HG03457 (cell line): ENCODE data around the gene SIGLEC8.
"Not testable (repeated sequence)": the region's sequence is repeated elsewhere in the genome, so short reads cannot be mapped to it uniquely, and the experiment has no call there.

Experiments
- ATAC-seq: cut with Tn5 transposase; IDR thresholded peaks from one replicate; pipeline ENCODE4 v1.9.1; 2021; ENCODE audit warnings: moderate number of reproducible peaks; ENCODE audit not compliant: unreplicated experiment

The SIGLEC8 gene

DNA sequence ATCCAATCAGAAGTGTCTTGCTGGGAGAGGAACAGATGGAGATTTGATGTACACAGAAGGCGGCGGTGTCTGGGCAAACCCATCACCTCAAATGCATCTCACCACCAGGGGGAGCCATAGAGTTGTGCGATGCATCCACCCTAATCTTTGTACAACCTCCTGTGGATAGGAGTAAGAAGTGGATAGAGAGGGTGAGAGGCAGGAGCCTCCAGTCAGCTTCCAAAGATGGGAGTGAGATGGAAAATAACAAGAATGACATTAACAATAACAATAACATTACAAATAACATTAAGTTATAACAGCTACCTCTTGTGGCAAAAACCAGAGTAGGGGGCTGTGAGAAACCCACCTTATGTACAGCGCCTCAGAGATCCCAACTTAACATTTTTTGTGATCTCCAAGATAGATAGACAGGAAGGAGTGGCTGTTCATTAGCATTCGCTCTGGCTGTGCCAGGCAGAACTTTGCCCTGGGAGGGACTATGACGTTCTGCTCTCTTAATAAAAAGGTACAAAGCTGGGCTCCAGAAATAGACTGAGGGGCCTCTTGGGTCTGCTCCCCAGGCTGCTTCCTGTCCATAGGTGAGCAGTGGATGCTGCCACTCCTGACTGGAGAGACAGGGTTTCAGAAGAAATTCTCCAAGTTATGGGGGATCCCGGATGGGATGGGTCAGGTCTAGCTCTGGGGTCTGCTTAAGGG lies 14.9 kb upstream of the SIGLEC8 start:
- ATAC-seq = no peak

- ATAC-seq = no peak
Observed at GRCh38 chr19:51472607-51473006, 14.4 kb upstream of the SIGLEC8 start.

GRCh38 chr19:51471527-51471926 lies 13.3 kb upstream of the SIGLEC8 start:
- ATAC-seq = no peak

- ATAC-seq = no peak
Observed at GRCh38 chr19:51470966-51471365, 12.7 kb upstream of the SIGLEC8 start.

DNA sequence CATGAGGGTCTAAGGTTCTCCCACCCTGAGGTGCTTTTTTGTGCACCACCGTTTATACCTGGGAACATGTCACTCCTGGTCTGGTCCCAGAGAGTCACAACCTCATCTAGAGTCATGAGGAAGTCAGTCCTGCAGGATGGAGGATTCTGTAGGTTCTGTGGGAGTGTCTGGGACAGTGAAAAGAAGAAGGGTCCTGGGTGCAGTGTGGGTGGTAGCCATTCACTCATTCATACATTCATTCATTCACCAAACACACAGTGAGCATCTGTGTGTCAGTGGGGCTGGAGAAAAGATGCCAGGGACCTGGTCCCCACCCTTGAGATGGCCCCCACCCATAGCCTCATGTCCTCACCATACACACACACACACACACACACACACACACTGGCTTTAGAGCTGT lies 11.4 kb upstream of the SIGLEC8 start:
- ATAC-seq = no peak

DNA sequence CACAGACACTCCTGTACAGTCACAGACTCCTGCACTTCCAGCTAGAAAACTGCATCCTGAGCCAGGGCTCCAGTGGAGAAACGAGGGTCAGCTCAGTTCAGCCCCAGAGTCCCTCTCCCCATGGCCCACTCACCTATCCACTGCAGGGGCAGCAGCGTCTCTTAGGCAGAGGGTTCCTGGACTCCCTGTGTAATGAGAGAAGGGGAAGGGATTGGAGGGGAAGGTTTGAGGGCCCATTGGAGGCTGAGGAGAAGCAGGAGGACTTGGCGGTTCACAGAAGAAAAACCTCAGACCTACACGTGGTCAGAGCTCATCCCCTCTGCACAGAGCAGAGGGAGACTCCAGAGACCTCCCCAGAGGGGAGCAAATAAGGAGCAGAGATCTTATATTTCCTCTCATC lies 10.9 kb upstream of the SIGLEC8 start:
- no peak for ATAC-seq

DNA sequence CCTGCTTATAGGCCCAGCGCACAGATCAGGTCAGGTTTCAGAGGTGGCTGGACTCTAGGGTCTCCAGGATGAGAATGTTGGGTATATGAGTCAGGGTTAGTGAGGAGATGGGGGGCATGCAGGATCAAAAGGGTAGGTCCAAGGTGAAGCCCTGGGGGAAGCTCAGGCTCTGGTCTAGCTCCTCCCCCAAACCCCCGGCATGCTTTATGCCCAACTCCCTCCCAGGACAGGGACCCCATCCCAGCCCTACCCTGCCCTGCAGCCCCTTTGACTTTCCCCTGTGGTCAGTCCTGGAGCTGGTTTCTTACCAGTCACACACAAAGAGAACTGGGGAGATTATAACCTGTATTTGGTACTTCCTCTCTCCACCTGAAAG lies 10.3 kb upstream of the SIGLEC8 start:
- ATAC-seq = no peak

GRCh38 chr19:51467864-51468544 lies 9.8 kb upstream of the SIGLEC8 start:
- ATAC-seq = no peak

DNA sequence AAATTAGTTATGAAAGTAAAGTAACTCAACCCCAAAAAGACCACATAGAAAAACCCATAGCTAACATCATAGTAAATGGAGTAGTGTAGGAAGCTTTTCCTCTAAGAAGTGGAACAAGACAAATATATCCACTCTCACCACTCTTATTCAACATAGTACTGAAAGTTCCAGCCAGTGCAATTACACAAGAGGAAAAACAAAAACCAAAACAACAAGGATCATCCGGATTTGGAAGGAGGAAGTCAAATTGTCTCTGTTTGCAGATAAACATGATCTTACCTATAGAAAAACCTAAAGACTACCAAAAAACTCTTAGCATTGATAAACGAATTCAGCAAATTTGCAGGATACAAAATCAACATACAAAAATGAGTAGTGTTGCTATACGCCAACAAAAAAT lies 8.5 kb upstream of the SIGLEC8 start:
- ATAC-seq = no peak

GRCh38 chr19:51463976-51464581 lies 5.8 kb upstream of the SIGLEC8 start:
- not testable (repeated sequence) for ATAC-seq

GRCh38 chr19:51462681-51463080 lies 4.4 kb upstream of the SIGLEC8 start:
- no peak for ATAC-seq

- no peak for ATAC-seq
Observed at GRCh38 chr19:51462276-51462675, 4.0 kb upstream of the SIGLEC8 start.

DNA sequence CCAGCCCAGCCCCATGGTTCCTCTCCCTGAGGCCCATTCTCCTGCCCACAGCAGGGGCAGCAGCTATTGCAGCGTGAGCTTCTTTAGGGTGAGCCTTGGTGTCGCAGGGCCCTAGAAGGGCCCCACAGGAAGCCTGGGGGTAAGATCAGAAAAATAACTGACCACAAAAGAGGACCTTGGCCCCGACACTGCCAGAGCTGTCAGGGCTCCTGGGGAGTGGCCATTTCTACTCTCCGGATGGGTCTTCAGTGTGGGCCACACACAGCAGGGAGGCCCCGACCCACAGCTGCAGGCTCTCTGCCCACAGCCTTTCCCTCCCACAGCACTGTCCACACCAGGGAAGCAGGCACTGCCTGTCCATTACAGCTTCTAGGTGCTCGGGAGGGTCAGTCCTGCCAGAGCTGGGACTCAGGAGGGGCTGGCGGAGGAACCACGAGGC lies 3.5 kb upstream of the SIGLEC8 start:
- ATAC-seq = no peak

DNA sequence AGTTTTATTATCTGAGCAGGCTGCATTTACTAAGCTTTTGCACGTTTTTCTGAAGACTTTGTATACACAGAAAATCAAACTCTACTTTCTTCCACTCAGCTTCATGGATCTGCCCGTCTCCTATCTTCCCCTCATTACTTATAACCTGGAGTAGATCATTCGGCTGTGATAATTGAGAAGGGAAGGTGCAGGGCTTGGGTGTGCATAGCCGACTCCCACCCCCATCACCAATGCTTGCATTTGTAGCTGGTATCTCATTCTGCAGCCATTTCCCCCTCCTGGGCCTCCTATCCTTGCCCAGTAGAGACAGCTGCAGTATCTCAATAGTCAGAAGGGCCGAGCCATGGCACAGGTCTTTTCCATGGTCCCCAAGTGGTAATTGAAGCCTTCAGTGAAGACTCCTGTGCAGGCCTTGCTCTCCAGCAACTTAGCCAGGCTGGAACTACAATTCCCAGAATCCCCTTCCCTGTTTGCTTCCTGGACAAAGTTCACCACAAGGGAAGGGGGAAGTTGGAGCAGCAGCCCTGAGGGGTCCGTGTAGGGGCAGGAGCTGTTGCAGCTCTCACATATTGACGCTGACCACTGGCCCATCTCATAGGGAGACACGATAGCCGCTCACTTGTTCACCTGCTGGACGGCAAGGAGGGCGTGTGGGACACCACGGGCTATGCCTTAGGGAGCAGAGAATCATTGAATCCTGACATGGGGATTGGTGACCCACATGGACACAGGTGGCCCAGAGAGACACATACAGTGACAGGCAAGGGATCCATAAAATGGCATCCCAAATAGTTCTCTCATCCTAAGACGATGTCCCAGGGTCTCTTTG lies 2.1 kb upstream of the SIGLEC8 start:
- no peak for ATAC-seq

DNA sequence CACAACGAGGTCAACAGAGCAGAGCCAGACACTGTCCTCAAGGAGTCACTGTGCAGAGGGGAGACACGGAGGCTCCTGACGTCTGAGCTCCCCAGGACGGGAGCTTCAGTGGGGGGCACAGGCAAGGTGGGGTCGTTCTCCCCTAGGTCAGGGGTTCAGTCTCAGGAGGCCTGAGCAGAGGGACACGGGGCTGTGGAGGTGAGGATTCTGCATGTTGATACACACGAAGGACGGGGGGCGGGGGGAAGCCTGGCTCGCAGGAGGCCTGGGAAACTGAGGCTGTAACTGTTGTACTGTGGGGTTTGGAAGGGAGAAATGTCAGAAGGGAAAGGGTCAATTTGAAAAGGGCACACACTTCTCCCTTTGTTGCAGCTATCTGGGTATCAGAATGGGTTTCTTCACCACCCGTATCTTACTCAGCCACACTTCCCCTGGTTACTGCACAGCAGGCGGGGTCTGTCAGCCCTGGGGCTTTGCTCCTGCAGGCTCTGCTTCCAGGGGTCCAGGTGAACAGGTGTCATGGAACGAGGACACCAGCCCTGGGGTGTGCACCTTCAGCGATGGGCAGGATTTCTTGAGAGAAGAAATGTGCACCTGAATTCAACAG lies 748 bp upstream of the SIGLEC8 start:
- no peak for ATAC-seq

GRCh38 chr19:51457351-51458013 lies 772 bp downstream of the SIGLEC8 start:
- ATAC-seq = no peak

GRCh38 chr19:51456541-51457290 lies 1.5 kb downstream of the SIGLEC8 start:
- ATAC-seq = no peak

DNA sequence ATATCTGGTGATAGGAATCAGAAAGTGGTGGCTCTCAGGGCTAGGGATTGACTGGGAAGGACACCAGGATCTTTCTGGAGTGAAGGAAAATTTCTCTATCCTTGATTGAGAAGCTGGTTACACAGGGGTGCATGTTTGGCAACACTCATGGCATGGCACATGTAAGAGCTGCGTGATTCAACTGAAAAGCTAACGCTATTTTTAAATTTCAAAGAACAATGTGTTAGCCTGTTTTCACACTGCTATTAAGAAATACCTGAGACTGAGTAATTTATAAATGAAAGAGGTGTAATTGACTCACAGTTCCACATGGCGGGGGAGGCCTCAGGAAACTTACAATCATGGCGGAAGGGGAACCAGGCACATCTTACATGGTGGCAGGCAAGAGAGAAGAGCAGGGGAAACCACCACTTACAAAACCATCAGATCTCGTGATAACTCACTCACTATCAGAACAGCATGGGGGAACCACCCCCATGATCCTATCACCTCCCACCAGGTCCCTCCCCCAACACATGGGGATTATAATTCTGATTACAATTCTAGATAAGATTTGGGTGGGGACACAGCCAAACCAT lies 7.4 kb downstream of the SIGLEC8 start:
- no peak for ATAC-seq

DNA sequence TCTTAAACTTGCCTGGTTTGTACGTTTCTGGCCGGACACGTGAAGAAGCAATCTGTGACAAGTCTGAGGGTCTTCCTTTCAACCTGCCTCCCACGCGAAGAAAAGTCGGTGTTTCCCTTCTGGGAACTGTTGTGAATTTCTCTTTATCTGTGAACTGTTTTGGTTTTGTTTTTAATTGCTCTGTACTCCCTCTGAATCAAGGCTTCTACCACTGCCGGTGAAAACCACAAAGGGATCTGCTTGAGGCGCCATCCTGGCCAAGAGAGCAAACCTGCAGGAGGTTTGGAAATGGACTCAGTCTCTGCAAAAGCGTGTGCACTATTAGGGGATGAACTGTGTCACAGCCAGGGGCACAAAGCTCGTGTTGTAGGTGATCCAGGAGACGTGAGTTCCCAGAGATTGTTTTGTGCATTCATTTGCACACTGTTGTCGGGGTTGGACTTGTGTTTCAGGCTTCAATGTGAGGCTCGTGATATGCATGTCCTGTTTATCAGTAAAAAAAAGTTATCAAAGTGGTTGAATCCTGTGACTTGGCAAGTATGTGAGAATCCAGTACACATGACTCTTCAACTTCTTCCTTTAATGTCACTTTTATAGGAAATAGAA lies 9.7 kb downstream of the SIGLEC8 start:
- ATAC-seq = no peak
